HEK293T (cell line): ENCODE data around the gene MYBBP1A.

Experiments used
- ARNT ChIP-seq: fragments of 450-650 bp; IDR thresholded peaks from 2 replicates; pipeline ENCODE4 v1.6.1; 2017; ENCODE audit warnings: mild to moderate bottlenecking
- BHLHE40 ChIP-seq: fragments of 450-650 bp; IDR thresholded peaks from 2 replicates; pipeline ENCODE4 v1.6.1; 2016; ENCODE audit warnings: mild to moderate bottlenecking, moderate library complexity, borderline replicate concordance
- FOXM1 ChIP-seq: fragments of 450-650 bp; IDR thresholded peaks from 2 replicates; pipeline ENCODE4 v1.6.1; 2017; ENCODE audit warnings: mild to moderate bottlenecking, borderline replicate concordance
- NFRKB ChIP-seq: fragments of 450-650 bp; IDR thresholded peaks from 2 replicates; pipeline ENCODE4 v1.6.1; 2016; ENCODE audit warnings: mild to moderate bottlenecking, moderate library complexity
- TARDBP ChIP-seq: fragments of 450-650 bp; IDR thresholded peaks from 2 replicates; pipeline ENCODE4 v1.6.1; 2016

DNA sequence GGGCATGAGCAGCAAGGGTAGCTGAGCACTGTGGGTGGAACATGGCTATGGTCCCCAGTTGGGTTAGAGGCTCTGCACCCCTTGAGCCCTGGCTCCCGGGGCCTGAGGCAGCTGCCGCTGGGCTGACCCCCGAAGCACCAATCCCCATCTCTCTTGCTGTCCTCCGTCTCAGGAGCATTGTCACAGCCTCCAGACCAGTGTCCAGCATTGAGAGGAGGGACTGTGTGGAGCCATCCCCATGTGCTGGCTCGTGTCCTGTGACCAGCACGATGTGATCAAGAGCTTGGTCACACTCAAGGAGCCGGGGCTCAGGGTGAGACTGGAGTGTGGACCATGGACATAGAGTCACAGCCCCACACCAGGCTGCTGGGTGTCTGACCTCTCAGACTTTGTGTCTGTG is 32.0 kb upstream of the MYBBP1A start:
- TF ChIP-seq ARNT (no peak), NFRKB (no peak), FOXM1 (no peak), TARDBP (no peak), BHLHE40 (no peak)
